Caco-2 (cell line): Measurements from ENCODE around the gene OOSP1. TPM values are rescaled to one million over a fixed set of nuclear protein-coding genes. Genes with fewer than 3 reads are reported as not detected.

Source experiments
- BruUV-seq: library from RNA; stranded (reverse); fragments of 400-500 nt; replicated peaks from 2 replicates; lab custom pipeline; 2021; lab: Mats Ljungman, UMichigan
- CTCF ChIA-PET: fragments of 300-600 bp; sonication (Branson Sonifier 250); formaldehyde crosslinking; loops from one replicate; lab custom pipeline; 2022; ENCODE audit warnings: antibody characterized with exemption; lab: Charles Lee
- POLR2A ChIA-PET: fragments of 300-600 bp; sonication (Branson Sonifier 250); formaldehyde crosslinking; loops from one replicate; lab custom pipeline; 2022; ENCODE audit warnings: antibody characterized with exemption; lab: Charles Lee
- DNase-seq, 2 experiments: peaks; one replicate each; pipeline versions ENCODE4 v3.0.0 to v3.0.0-alpha.2; 2020 to 2022
- H3K27me3 ChIP-seq: replicated peaks from 2 replicates; pipeline ENCODE4 v1.6.0; 2011; ENCODE audit warnings: low read length; ENCODE audit not compliant: control insufficient read depth, insufficient read depth
- H3K36me3 ChIP-seq: 2 replicates; pipeline ENCODE4 v1.5.1; 2011; ENCODE audit warnings: low read length; ENCODE audit not compliant: control insufficient read depth, insufficient read depth
- H3K4me1 ChIP-seq: fragments of 250-450 bp; sonication (Bioruptor Pico); 2 replicates; pipeline ENCODE4 v1.5.1; 2020; ENCODE audit warnings: mild to moderate bottlenecking
- H3K4me3 ChIP-seq: 2 replicates; pipeline ENCODE4 v1.5.1; 2011; ENCODE audit warnings: low read depth, mild to moderate bottlenecking, control low read depth, low read length
- H3K9me3 ChIP-seq: fragments of 250-450 bp; sonication (Bioruptor Pico); 2 replicates; pipeline ENCODE4 v1.5.1; 2020; ENCODE audit warnings: mild to moderate bottlenecking, moderate library complexity
- H3K27ac Mint-ChIP-seq: one replicate; pipeline ENCODE4 v1.8.0; 2022; ENCODE audit warnings: mixed read lengths; ENCODE audit not compliant: unreplicated experiment
- H3K27me3 Mint-ChIP-seq: one replicate; pipeline ENCODE4 v1.8.0; 2022; ENCODE audit warnings: mixed read lengths; ENCODE audit not compliant: insufficient read depth, unreplicated experiment
- H3K36me3 Mint-ChIP-seq: one replicate; pipeline ENCODE4 v1.8.0; 2022; ENCODE audit warnings: mild to moderate bottlenecking, mixed read lengths; ENCODE audit not compliant: insufficient read depth, unreplicated experiment
- H3K4me1 Mint-ChIP-seq: one replicate; pipeline ENCODE4 v1.8.0; 2022; ENCODE audit warnings: low read depth, mixed read lengths; ENCODE audit not compliant: unreplicated experiment
- H3K4me3 Mint-ChIP-seq: one replicate; pipeline ENCODE4 v1.8.0; 2022; ENCODE audit warnings: mild to moderate bottlenecking, moderate library complexity, mixed read lengths; ENCODE audit not compliant: unreplicated experiment
- H3K9me3 Mint-ChIP-seq: one replicate; pipeline ENCODE4 v1.8.0; 2022; ENCODE audit warnings: mixed read lengths; ENCODE audit not compliant: unreplicated experiment
- intact Hi-C: fragments of 100-400 bp; cut with micrococcal nuclease; formaldehyde crosslinking; loops from one replicate; pipeline ENCODE4 v1.10.0; 2022; ENCODE audit not compliant: unreplicated experiment
- total RNA-seq: library from RNA; stranded (reverse); gene quantifications from 2 replicates; pipeline ENCODE4 v1.2.3, GENCODE V29; 2022
- TF ChIP-seq, protein P1 (sequence below), 2 experiments: fragments of 200-600 bp in 1 of 2; IDR thresholded peaks; 1 replicate in 1 of 2; 2 replicates in 1 of 2; pipeline versions ENCODE4 v1.5.1 to v1.8.0; 2011 to 2022; ENCODE audit warnings: antibody characterized with exemption in 1 of 2, control low read depth in 1 of 2, inconsistent platforms in 1 of 2, low read depth in 1 of 2, low read length in 1 of 2, mild to moderate bottlenecking in 1 of 2, moderate library complexity in 1 of 2; ENCODE audit not compliant: insufficient read depth in 1 of 2, severe bottlenecking in 1 of 2, unreplicated experiment in 1 of 2

Gene OOSP1
- total RNA-seq, 1 experiment from 2014 or later, result not detected

DNA sequence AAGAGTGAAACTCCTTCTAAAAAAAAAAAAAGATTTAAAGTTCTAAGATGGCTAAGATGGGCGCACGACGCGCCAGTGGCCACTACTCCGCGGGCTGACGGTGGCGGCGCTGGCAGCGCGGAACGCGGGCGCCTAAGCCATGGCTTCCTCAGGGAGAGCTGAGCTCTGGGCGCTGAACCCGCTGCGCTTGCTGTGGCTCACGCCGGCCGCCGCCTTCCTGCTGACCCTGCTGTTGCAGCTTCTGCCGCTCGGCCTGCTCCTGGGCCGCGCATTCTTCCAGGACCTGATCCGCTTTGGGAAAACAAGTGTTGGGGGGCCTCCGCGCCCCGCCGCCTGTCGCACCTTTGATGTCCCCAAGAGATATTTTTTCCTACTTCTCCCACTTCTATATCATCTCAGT lies 40.2 kb upstream of the OOSP1 start:
- Mint-ChIP-seq H3K27me3 (no peaks in the 10 kb centered on the region), H3K4me3 (no peak overlapping the region), H3K4me1 (no peaks in the 10 kb centered on the region), H3K27ac (no peak overlapping the region), H3K9me3 (no peaks in the 10 kb centered on the region), H3K36me3 (no peaks in the 10 kb centered on the region)
- ChIA-PET POLR2A (no interaction called here), CTCF (no interaction called here)
- no peaks in the 10 kb centered on the region for H3K36me3 ChIP-seq
- TF ChIP-seq, protein P1, sequence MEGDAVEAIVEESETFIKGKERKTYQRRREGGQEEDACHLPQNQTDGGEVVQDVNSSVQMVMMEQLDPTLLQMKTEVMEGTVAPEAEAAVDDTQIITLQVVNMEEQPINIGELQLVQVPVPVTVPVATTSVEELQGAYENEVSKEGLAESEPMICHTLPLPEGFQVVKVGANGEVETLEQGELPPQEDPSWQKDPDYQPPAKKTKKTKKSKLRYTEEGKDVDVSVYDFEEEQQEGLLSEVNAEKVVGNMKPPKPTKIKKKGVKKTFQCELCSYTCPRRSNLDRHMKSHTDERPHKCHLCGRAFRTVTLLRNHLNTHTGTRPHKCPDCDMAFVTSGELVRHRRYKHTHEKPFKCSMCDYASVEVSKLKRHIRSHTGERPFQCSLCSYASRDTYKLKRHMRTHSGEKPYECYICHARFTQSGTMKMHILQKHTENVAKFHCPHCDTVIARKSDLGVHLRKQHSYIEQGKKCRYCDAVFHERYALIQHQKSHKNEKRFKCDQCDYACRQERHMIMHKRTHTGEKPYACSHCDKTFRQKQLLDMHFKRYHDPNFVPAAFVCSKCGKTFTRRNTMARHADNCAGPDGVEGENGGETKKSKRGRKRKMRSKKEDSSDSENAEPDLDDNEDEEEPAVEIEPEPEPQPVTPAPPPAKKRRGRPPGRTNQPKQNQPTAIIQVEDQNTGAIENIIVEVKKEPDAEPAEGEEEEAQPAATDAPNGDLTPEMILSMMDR (IDR thresholded peaks at IDR 0.05; ENCODE audit: insufficient read depth in 1 of 2, low read depth in 1 of 2, low read length in 1 of 2, severe bottlenecking in 1 of 2, unreplicated experiment in 1 of 2), result no peak
- BruUV-seq, result no TSS peak
- no peaks in the 10 kb centered on the region for H3K27me3 ChIP-seq
- no peak for DNase-seq
- no peaks in the 10 kb centered on the region for H3K9me3 ChIP-seq
- no peak overlapping the region for H3K4me3 ChIP-seq
- intact Hi-C loops, result no loop called here
- H3K4me1 ChIP-seq, result no peaks in the 10 kb centered on the region

DNA sequence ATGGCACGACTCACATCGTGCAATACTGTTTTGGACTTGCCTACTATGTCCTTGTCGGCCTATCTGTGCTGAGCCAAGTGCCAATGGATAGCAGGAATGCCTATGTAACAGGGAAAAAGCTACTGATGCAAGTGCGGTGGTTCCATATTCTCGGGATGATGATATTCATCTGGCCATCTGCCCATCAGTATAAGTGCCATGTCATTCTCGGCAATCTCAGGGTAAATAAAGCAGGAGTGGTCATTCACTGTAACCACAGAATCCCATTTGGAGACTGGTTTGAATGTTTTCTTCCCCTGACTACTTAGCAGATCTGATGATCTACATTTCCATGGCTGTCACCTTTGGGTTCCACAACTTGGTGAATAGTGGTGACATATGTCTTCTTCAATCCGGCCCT lies 39.6 kb upstream of the OOSP1 start:
- no peak overlapping the region for H3K4me3 Mint-ChIP-seq
- H3K9me3 Mint-ChIP-seq, result no peaks in the 10 kb centered on the region
- H3K36me3 Mint-ChIP-seq, result no peaks in the 10 kb centered on the region
- BruUV-seq, result no TSS peak
- intact Hi-C loops, result no loop called here
- H3K4me1 ChIP-seq, result no peaks in the 10 kb centered on the region
- no peaks in the 10 kb centered on the region for H3K36me3 ChIP-seq
- H3K4me3 ChIP-seq, result no peak overlapping the region
- H3K27me3 Mint-ChIP-seq, result no peaks in the 10 kb centered on the region
- ChIA-PET POLR2A (no interaction called here), CTCF (no interaction called here)
- TF ChIP-seq, protein P1 (IDR thresholded peaks at IDR 0.05; ENCODE audit: insufficient read depth in 1 of 2, low read depth in 1 of 2, low read length in 1 of 2, severe bottlenecking in 1 of 2, unreplicated experiment in 1 of 2), result no peak
- no peaks in the 10 kb centered on the region for H3K4me1 Mint-ChIP-seq
- no peak for DNase-seq
- no peak overlapping the region for H3K27ac Mint-ChIP-seq
- H3K27me3 ChIP-seq, result no peaks in the 10 kb centered on the region
- H3K9me3 ChIP-seq, result 0 out of 2 replicates have a peak, but pooled peaks cover 2% of the 10 kb centered on the region

DNA sequence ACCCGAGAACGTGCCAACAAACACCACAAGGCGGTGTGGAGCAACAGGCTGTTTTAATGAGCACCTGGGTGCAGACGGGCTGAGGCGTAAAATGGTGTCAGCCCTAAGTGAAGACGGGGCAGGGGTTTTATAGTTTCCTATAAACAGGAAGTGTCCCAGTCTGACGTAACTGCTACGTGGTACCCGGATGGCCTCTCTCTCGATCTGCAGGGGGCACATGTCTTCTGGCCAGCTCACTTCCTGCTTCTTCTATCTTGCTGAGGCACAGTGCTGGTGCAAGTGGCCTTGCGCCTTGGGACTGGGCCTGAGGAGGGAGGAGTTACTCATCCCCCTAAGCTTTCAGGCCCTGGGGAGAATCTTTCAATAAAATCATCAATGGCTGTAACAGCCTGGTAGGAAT lies 38.7 kb upstream of the OOSP1 start:
- Mint-ChIP-seq H3K9me3 (no peaks in the 10 kb centered on the region), H3K27ac (no peak overlapping the region), H3K36me3 (no peaks in the 10 kb centered on the region), H3K4me3 (no peak overlapping the region), H3K27me3 (no peaks in the 10 kb centered on the region), H3K4me1 (no peaks in the 10 kb centered on the region)
- no peak for DNase-seq
- CTCF ChIA-PET, result no interaction called here
- Histone ChIP-seq H3K9me3 (0 out of 2 replicates have a peak, but pooled peaks cover 2% of the 10 kb centered on the region), H3K4me1 (no peaks in the 10 kb centered on the region), H3K4me3 (no peak overlapping the region), H3K27me3 (no peaks in the 10 kb centered on the region), H3K36me3 (no peaks in the 10 kb centered on the region)
- TF ChIP-seq, protein P1 (IDR thresholded peaks at IDR 0.05; ENCODE audit: insufficient read depth in 1 of 2, low read depth in 1 of 2, low read length in 1 of 2, severe bottlenecking in 1 of 2, unreplicated experiment in 1 of 2), result no peak
- intact Hi-C loops, result no loop called here
- no TSS peak for BruUV-seq
- POLR2A ChIA-PET, result no interaction called here
